Thyroid gland (tissue), 4 donors: ENCODE results near the gene SLC1A5. TPM values are rescaled to one million over a fixed set of nuclear protein-coding genes. Genes with fewer than 3 reads are reported as not detected.

ENCODE experiments used
- DNase-seq, 2 donors: peaks; one replicate each; pipeline ENCODE4 v3.0.0-alpha.2; 2019
- H3K27ac ChIP-seq, 3 donors: fragments of 200-600 bp; sonication (generic); 1 replicate in 2 of 3; 2 replicates in 1 of 3; pipeline ENCODE4 v1.5.1; 2016 to 2019; ENCODE audit warnings: mild to moderate bottlenecking in 1 of 3, moderate library complexity in 1 of 3
- H3K27me3 ChIP-seq: fragments of 200-600 bp; sonication (generic); one replicate; pipeline ENCODE4 v1.5.1; 2019
- H3K36me3 ChIP-seq, 2 donors: fragments of 200-600 bp; sonication (generic); one replicate each; pipeline ENCODE4 v1.5.1; 2016 to 2019
- H3K4me1 ChIP-seq, 2 donors: fragments of 200-600 bp; sonication (generic); one replicate each; pipeline ENCODE4 v1.5.1; 2017 to 2019
- H3K4me3 ChIP-seq, 3 donors: fragments of 200-600 bp; sonication (generic); replicated peaks in 1 of 3; 1 replicate in 2 of 3; 2 replicates in 1 of 3; pipeline ENCODE4 v1.5.1; 2016; ENCODE audit warnings: mild to moderate bottlenecking in 1 of 3
- H3K9me3 ChIP-seq: fragments of 200-600 bp; sonication (generic); one replicate; pipeline ENCODE4 v1.5.1; 2017
- CTCF ChIP-seq, 6 experiments: fragments of 200-600 bp in 3 of 6; fragments of 450-650 bp in 3 of 6; sonication (generic) in 3 of 6; IDR thresholded peaks; one replicate each; pipeline ENCODE4 v1.5.1; 2016 to 2019; ENCODE audit warnings: antibody characterized with exemption in 6 of 6, mild to moderate bottlenecking in 2 of 6, inconsistent platforms in 1 of 6, moderate library complexity in 1 of 6
- POLR2A ChIP-seq, 2 donors: fragments of 450-650 bp; IDR thresholded peaks; one replicate each; pipeline ENCODE4 v1.6.1; 2017; ENCODE audit warnings: antibody characterized with exemption in 2 of 2, mild to moderate bottlenecking in 2 of 2, moderate library complexity in 1 of 2
- WGBS, 2 donors: methylation state at CpG; one replicate each; pipeline ENCODE4 v1.1.5; 2017; 5-methylcytosine and 5-hydroxymethylcytosine counted together
- intact Hi-C: fragments of 100-400 bp; cut with DNase I; formaldehyde crosslinking; loops from one replicate; pipeline ENCODE4 v1.15.1; 2023
- total RNA-seq, 4 donors: library from RNA; depleted of rRNA; stranded (reverse); fragments of >200 nt; gene quantifications; one replicate each; pipeline ENCODE4 v1.2.3, GENCODE V29; 2016

The SLC1A5 gene
- total RNA-seq, 4 donors from 2014 or later, result 9.3 to 18.5 (median 11.8) TPM

GRCh38 chr19:46755077-46755852, 33.1 kb downstream of the SLC1A5 start:
- no peak overlapping the region for H3K4me3 ChIP-seq

GRCh38 chr19:46753420-46754155, 34.8 kb downstream of the SLC1A5 start:
- peak; percentile 73 to 74 for DNase-seq
- Histone ChIP-seq H3K4me3 (no peak overlapping the region), H3K27ac (no peak overlapping the region), H3K4me1 (no peaks in the 10 kb centered on the region), H3K9me3 (no peaks in the 10 kb centered on the region), H3K36me3 (peaks cover 0 to 5% of the 10 kb centered on the region in 2 donors), H3K27me3 (no peaks in the 10 kb centered on the region)
- intact Hi-C loops, result no loop called here
- 37 to 47% methylated on average over 4 of the region's 4 CpGs for WGBS, 2 donors
- TF ChIP-seq POLR2A (IDR thresholded peaks at IDR 0.05) (no peak), CTCF (IDR thresholded peaks at IDR 0.05) (peak in 4 of 6 experiments; percentile 9 to 52 (median 38))

More at GRCh38 chr19:46755077-46755852, 33.1 kb downstream of the SLC1A5 start:
- TF ChIP-seq CTCF (IDR thresholded peaks at IDR 0.05) (no peak), POLR2A (IDR thresholded peaks at IDR 0.05) (no peak)
- H3K27me3 ChIP-seq, result no peaks in the 10 kb centered on the region
- H3K36me3 ChIP-seq, result peaks cover 0 to 5% of the 10 kb centered on the region in 2 donors
- H3K27ac ChIP-seq, result no peak overlapping the region
- intact Hi-C loops, result loop anchor here (5.0 kb wide), 1 partner anchor 237 kb away; no protein-coding TSS in a partner anchor
- 89 to 91% methylated on average over 19 to 33 of the region's 39 CpGs for WGBS, 2 donors
- DNase-seq, result no peak
- peaks cover 0 to 4% of the 10 kb centered on the region in 2 donors for H3K4me1 ChIP-seq
- no peaks in the 10 kb centered on the region for H3K9me3 ChIP-seq

- Histone ChIP-seq H3K9me3 (no peaks in the 10 kb centered on the region), H3K27me3 (no peaks in the 10 kb centered on the region), H3K4me1 (peaks cover 9 to 22% of the 10 kb centered on the region in 2 donors), H3K4me3 (no peak overlapping the region), H3K27ac (no peak overlapping the region), H3K36me3 (no peaks in the 10 kb centered on the region)
- 89 to 91% methylated on average over 21 of the region's 21 CpGs for WGBS, 2 donors
- intact Hi-C loops, result loop anchor here (5.0 kb wide), 1 partner anchor 36 kb away; no protein-coding TSS in a partner anchor
- no peak for TF ChIP-seq POLR2A (IDR thresholded peaks at IDR 0.05)
- TF ChIP-seq CTCF (IDR thresholded peaks at IDR 0.05), result peak; percentile 21 to 65 (median 48)
- DNase-seq, result peak; percentile 56 to 60
These were observed 39.9 kb downstream of the SLC1A5 start for GRCh38 chr19:46748325-46749109.

- peak; percentile 43 to 44 for DNase-seq
- no peaks in the 10 kb centered on the region for H3K27me3 ChIP-seq
- H3K4me1 ChIP-seq, result peaks cover 9 to 34% of the 10 kb centered on the region in 2 donors
- no peaks in the 10 kb centered on the region for H3K9me3 ChIP-seq
- peak; percentile 44 to 66 for TF ChIP-seq POLR2A (IDR thresholded peaks at IDR 0.05)
- TF ChIP-seq CTCF (IDR thresholded peaks at IDR 0.05), result no peak
- peak within 1 kb of the TSS; percentile 71 to 90 (median 85) for H3K27ac ChIP-seq
- no peaks in the 10 kb centered on the region for H3K36me3 ChIP-seq
- peak within 1 kb of the TSS; percentile 62 to 99 (median 66) for H3K4me3 ChIP-seq
- 0 to 2% methylated on average over 2 to 9 of the region's 74 CpGs for WGBS, 2 donors
- intact Hi-C loops, result loop anchor here (5.0 kb wide), 1 partner anchor 34 kb away; no protein-coding TSS in a partner anchor
These were observed 41.9 kb downstream of the SLC1A5 start, which contains the start of gene STRN4 for GRCh38 chr19:46746281-46747057. STRN4 (minus strand) TSS chr19:46746450; CDS start chr19:46746430, 20 bp downstream.
